Rectal smooth muscle tissue (tissue), 1 donor: ENCODE results near the gene MAPK6.
"Not testable (repeated sequence)": the region's sequence is repeated elsewhere in the genome, so short reads cannot be mapped to it uniquely, and the experiment has no call there.

Source experiments
- H3K27ac ChIP-seq: one replicate; pipeline ENCODE4 v1.7.0; 2013; ENCODE audit warnings: low read depth, low read length, inconsistent platforms
- H3K27me3 ChIP-seq: one replicate; pipeline ENCODE4 v1.7.0; 2013; ENCODE audit warnings: low read length; ENCODE audit not compliant: control insufficient read depth, insufficient read depth
- H3K36me3 ChIP-seq: one replicate; pipeline ENCODE4 v1.7.0; 2013; ENCODE audit warnings: low read length; ENCODE audit not compliant: control insufficient read depth, insufficient read depth
- H3K4me1 ChIP-seq: one replicate; pipeline ENCODE4 v1.7.0; 2013; ENCODE audit warnings: low read length; ENCODE audit not compliant: control insufficient read depth, insufficient read depth
- H3K4me3 ChIP-seq: one replicate; pipeline ENCODE4 v1.7.0; 2013; ENCODE audit warnings: low read length
- H3K9ac ChIP-seq: one replicate; pipeline ENCODE4 v1.7.0; 2013; ENCODE audit warnings: low read length

Gene MAPK6

GRCh38 chr15:52003089-52003488 lies 15.9 kb upstream of the MAPK6 start:
- H3K27me3 ChIP-seq, H3K9ac ChIP-seq, H3K27ac ChIP-seq, H3K4me3 ChIP-seq, H3K36me3 ChIP-seq, H3K4me1 ChIP-seq: not testable (repeated sequence)

DNA sequence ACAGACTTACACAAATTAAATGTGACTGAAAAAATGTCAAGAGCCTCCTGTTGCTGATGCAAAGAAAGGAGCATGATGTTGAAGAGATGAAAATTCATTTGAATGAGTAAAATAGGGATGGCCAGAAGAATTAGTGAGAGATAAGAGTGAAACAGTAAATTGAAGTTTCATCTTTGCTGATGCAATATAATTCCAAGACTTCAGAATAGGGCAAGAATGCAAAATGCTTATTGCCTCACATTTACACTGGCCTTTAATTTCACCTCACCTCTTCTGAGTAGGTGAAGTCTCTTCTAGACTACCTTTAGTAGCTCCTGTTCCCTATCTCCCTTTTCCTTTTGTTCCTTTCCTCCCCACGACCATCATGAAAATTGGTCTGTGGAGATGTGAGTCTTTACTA lies 15.3 kb upstream of the MAPK6 start:
- Histone ChIP-seq H3K27me3 (no peaks in the 10 kb centered on the region), H3K9ac (no peak overlapping the region), H3K27ac (no peak overlapping the region), H3K4me1 (no peaks in the 10 kb centered on the region), H3K36me3 (no peaks in the 10 kb centered on the region), H3K4me3 (no peak overlapping the region)

GRCh38 chr15:52004806-52005205 lies 14.2 kb upstream of the MAPK6 start:
- H3K27me3 ChIP-seq, result no peaks in the 10 kb centered on the region
- no peak overlapping the region for H3K9ac ChIP-seq
- no peaks in the 10 kb centered on the region for H3K4me1 ChIP-seq
- no peak overlapping the region for H3K4me3 ChIP-seq
- H3K27ac ChIP-seq, result no peak overlapping the region
- no peaks in the 10 kb centered on the region for H3K36me3 ChIP-seq

DNA sequence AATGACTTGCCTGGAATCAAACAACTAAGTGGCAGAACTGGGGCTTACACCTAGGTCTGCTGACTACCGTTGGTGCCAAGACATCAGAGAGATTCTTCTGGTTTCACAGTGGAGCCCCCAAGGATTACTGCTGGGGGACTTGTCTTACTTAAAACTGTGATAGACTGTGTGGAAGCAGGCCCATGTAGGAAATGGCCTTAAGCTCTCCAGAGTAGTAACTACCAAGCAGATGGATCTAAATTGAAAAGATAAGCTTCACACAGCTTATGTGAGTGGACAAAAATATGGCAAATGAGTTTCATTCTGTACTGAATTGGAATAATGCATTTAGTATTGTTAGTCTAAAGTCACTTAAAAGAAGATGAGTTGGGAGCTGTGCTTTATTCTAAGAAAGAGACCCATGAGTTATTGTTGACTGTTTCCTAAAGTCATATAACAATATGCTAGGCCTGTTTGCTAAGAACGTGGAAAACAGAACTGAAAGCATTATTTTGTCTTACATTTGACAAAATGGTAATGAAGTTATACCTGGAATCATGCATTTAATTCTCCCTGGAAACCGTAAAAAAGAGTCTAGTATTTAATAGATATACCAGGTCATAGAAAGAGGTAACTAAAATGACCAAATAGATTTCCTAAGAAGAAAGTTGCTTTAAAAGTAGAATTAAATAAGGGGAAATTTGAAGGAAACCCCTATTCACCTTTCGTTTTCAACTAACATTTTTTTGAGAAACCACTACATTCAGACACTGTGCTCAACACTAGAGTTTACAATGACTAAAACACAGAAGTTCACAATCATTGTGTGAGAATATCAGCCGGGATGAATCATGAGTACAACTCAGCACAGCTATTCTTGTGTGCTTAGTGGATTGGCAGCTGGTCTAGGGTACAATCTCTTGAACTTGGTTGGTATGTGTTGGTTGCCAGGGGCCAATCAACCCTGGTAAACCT lies 13.0 kb upstream of the MAPK6 start:
- Histone ChIP-seq H3K9ac (no peak overlapping the region), H3K36me3 (no peaks in the 10 kb centered on the region), H3K27me3 (no peaks in the 10 kb centered on the region), H3K4me1 (peaks cover 3% of the 10 kb centered on the region), H3K4me3 (no peak overlapping the region), H3K27ac (no peak overlapping the region)

GRCh38 chr15:52006702-52007340 lies 12.2 kb upstream of the MAPK6 start:
- Histone ChIP-seq H3K36me3 (no peaks in the 10 kb centered on the region), H3K27me3 (no peaks in the 10 kb centered on the region), H3K4me1 (peaks cover 8% of the 10 kb centered on the region), H3K9ac (no peak overlapping the region), H3K4me3 (no peak overlapping the region), H3K27ac (no peak overlapping the region)

GRCh38 chr15:52008359-52008697 lies 10.7 kb upstream of the MAPK6 start:
- no peak overlapping the region for H3K4me3 ChIP-seq
- H3K9ac ChIP-seq, result no peak overlapping the region
- no peaks in the 10 kb centered on the region for H3K36me3 ChIP-seq
- H3K27ac ChIP-seq, result no peak overlapping the region
- H3K4me1 ChIP-seq, result peaks cover 13% of the 10 kb centered on the region
- no peaks in the 10 kb centered on the region for H3K27me3 ChIP-seq

DNA sequence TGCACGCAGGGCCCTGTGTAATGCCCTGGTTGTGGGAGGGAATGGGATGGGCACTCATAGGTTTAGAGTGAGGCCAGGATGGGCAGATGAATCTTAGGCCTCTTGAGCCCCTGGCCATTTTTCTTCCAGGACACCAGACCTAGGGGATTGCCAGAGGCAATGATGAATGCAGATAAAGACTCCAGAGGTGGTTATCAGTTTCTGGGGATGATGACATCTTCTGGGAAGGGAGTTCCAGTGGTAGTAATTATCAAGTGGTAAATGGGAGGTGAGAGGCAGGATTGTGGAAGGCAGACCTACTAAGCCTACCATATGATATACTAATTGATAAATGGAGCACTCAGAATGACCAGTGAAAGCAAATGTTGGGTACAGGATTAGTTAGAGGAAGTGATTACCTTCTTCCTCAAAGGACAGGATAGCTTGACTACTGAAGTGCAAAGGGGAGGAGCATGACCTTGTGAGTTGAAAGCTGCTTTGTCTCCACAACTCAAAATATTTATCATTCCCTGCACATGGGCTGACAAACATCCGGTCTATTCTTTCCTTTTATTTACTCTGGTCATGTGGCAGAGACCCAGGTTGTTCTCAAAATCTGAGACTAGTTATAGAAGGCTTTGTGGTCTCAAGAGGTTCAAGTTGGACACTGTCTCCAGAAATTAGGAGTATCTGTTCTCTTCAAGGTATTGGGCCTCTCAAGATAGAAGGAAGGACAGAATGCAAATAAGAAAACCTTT lies 10.2 kb upstream of the MAPK6 start:
- no peaks in the 10 kb centered on the region for H3K27me3 ChIP-seq
- peaks cover 13% of the 10 kb centered on the region for H3K4me1 ChIP-seq
- H3K27ac ChIP-seq, result no peak overlapping the region

DNA sequence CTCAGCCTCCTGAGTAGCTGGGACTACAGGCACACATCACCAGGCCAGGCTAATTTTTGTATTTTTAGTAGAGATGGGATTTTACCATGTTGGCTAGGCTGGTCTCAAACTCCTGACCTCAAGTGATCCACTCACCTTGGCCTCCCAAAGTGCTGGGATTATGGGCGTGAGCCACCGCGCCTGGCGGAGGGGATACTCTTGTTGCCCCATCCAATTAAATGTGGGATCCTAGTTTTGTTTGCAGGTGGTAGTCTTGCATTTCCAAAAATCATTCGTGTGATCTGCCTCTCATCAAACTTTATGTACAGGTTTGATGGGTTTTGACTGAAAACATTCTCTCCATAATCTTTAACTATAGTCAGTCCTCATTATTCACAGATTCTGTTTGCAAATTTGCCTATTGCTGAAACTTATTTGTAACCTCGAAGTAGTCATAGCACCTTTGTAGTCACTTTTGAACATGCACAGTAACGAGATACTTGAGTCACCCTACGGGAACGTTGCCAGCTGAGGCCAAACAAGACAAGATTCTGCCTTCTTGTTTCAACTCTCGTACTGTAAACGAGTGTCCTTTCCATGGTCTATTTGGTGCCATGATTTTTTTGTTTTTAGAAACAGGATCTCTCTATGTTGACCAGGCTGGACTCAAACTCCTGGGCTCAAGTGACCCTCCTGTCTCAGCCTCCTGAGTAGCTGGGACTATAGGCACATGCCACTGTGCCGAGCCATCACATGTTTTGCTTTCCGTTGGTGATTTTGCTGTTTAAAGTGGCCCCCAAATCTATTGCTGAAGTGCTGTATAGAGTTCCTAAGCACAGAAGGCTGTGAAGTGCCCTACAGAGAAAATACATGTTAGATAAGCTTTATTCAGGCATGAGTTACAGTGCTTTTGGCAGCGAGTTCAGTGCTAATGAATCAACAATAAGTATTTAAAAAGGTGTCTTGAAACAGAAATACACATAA lies 8.1 kb upstream of the MAPK6 start:
- Histone ChIP-seq H3K4me1 (peaks cover 13% of the 10 kb centered on the region), H3K4me3 (no peak overlapping the region), H3K9ac (no peak overlapping the region), H3K36me3 (no peaks in the 10 kb centered on the region), H3K27ac (peak overlapping the region; percentile 83), H3K27me3 (no peaks in the 10 kb centered on the region)

More for the DNA sequence above, 10.2 kb upstream of the MAPK6 start:
- H3K9ac ChIP-seq, result no peak overlapping the region
- no peak overlapping the region for H3K4me3 ChIP-seq
- H3K36me3 ChIP-seq, result no peaks in the 10 kb centered on the region

GRCh38 chr15:52011711-52012144 lies 7.3 kb upstream of the MAPK6 start:
- H3K36me3 ChIP-seq, result no peaks in the 10 kb centered on the region
- no peaks in the 10 kb centered on the region for H3K27me3 ChIP-seq
- peak overlapping the region; percentile 83 for H3K27ac ChIP-seq
- peaks cover 13% of the 10 kb centered on the region for H3K4me1 ChIP-seq
- no peak overlapping the region for H3K9ac ChIP-seq
- H3K4me3 ChIP-seq, result no peak overlapping the region

GRCh38 chr15:52012210-52012609 lies 6.8 kb upstream of the MAPK6 start:
- H3K4me1 ChIP-seq, result peaks cover 13% of the 10 kb centered on the region
- no peaks in the 10 kb centered on the region for H3K36me3 ChIP-seq
- no peak overlapping the region for H3K9ac ChIP-seq
- no peaks in the 10 kb centered on the region for H3K27me3 ChIP-seq
- H3K27ac ChIP-seq, result peak overlapping the region; percentile 38
- no peak overlapping the region for H3K4me3 ChIP-seq

DNA sequence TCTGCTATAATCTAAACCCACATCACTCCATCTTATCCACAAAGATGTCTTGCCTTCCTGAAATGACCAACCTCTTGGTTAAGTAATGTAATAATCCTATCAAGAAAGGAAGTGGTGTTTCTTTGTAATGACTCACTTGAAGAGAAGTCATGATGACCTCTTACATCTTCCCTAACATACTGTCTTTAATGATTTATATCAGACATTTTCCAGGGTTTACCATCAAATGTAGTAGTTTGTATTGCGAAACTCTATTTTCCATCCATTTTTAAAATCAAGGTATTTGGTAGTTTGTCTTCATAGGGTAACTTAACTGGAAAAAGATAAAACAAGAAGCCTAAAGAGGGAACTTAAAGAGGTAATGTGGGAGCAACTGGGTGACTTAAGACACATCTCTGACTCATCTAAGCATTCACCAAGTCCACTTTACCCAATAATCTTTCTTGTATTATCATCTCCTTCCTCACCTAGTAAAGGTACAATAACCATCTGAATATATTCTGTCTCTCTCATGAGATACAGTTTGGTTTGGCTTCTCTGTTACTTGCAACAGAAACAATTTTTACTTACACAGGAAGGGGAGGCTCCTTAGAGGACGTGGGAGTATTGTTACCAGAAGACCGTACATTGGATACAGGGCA lies 5.7 kb upstream of the MAPK6 start:
- H3K36me3 ChIP-seq, result no peaks in the 10 kb centered on the region
- no peak overlapping the region for H3K27ac ChIP-seq
- no peak overlapping the region for H3K9ac ChIP-seq
- no peaks in the 10 kb centered on the region for H3K27me3 ChIP-seq
- peaks cover 13% of the 10 kb centered on the region for H3K4me1 ChIP-seq
- no peak overlapping the region for H3K4me3 ChIP-seq
